ENCODE results near the gene ZNF207.

- TF ChIP-seq TCF4 (CRISPR knock-in tag; IDR thresholded peaks at IDR 0.05; ENCODE audit: borderline replicate concordance) (no peak), ZFP3 (CRISPR knock-in tag; IDR thresholded peaks at IDR 0.05) (no peak), CREB5 (CRISPR knock-in tag; IDR thresholded peaks at IDR 0.05; ENCODE audit: low read depth) (no peak), RARB (CRISPR knock-in tag; IDR thresholded peaks at IDR 0.05) (no peak), PATZ1 (CRISPR knock-in tag; IDR thresholded peaks at IDR 0.05; ENCODE audit: borderline replicate concordance) (no peak)
These were observed 6.8 kb downstream of the ZNF207 start for GRCh38 chr17:32356750-32357149.
